Neural cell (in vitro differentiated cells): ENCODE measurements around the gene TNS3. TPM values are rescaled to one million over a fixed set of nuclear protein-coding genes. Genes with fewer than 3 reads are reported as not detected.

Experiments
- H2AFZ ChIP-seq: fragments of 200-600, 300-800 bp; sonication (generic), shearing (Covaris generic); 2 replicates; pipeline ENCODE4 v1.6.0; 2014; ENCODE audit warnings: low read depth, mild to moderate bottlenecking, antibody characterized with exemption, low read length, moderate library complexity
- H3F3A ChIP-seq: fragments of 200-600 bp; shearing (Covaris generic); 2 replicates; pipeline ENCODE4 v1.6.1; 2016; ENCODE audit warnings: mild to moderate bottlenecking, moderate library complexity, mixed read lengths, antibody characterized with exemption, low read length; ENCODE audit not compliant: insufficient read depth, poor library complexity, severe bottlenecking
- H3K27ac ChIP-seq: fragments of 200-600, 300-800 bp; sonication (generic), shearing (Covaris generic); 2 replicates; pipeline ENCODE4 v1.5.1; 2014; ENCODE audit warnings: mild to moderate bottlenecking, low read length, moderate library complexity
- H3K27me3 ChIP-seq: fragments of 300-800, 200-600 bp; sonication (generic), shearing (Covaris generic); 2 replicates; pipeline ENCODE4 v1.6.0; 2014; ENCODE audit warnings: mild to moderate bottlenecking, low read depth, low read length, moderate library complexity; ENCODE audit not compliant: insufficient read depth
- H3K36me3 ChIP-seq: fragments of 300-800, 200-600 bp; sonication (generic), shearing (Covaris generic); 2 replicates; pipeline ENCODE4 v1.5.1; 2014; ENCODE audit warnings: mild to moderate bottlenecking, antibody characterized with exemption, low read length, moderate library complexity; ENCODE audit not compliant: insufficient read depth
- H3K4me2 ChIP-seq: fragments of 300-800, 200-600 bp; sonication (generic), shearing (Covaris generic); 2 replicates; pipeline ENCODE4 v1.6.0; 2014; ENCODE audit warnings: mild to moderate bottlenecking, low read length
- H3K4me3 ChIP-seq: fragments of 300-800, 200-600 bp; sonication (generic), shearing (Covaris generic); 2 replicates; pipeline ENCODE4 v1.5.1; 2014; ENCODE audit warnings: mild to moderate bottlenecking, low read length, moderate library complexity
- H3K79me2 ChIP-seq: fragments of 200-600 bp; shearing (Covaris generic); replicated peaks from 2 replicates; pipeline ENCODE4 v1.6.0; 2014; ENCODE audit warnings: mild to moderate bottlenecking, low read length, moderate library complexity; ENCODE audit not compliant: insufficient read depth
- H3K9ac ChIP-seq: fragments of 300-800, 200-600 bp; sonication (generic), shearing (Covaris generic); 2 replicates; pipeline ENCODE4 v1.6.1; 2016; ENCODE audit warnings: mild to moderate bottlenecking, low read length, mixed read lengths
- H3K9me2 ChIP-seq: fragments of 200-600 bp; shearing (Covaris generic); 2 replicates; pipeline ENCODE4 v1.6.1; 2016; ENCODE audit warnings: mild to moderate bottlenecking, low read length, mixed read lengths; ENCODE audit not compliant: insufficient read depth
- H3K9me3 ChIP-seq: fragments of 200-600, 300-800 bp; sonication (generic), shearing (Covaris generic); 2 replicates; pipeline ENCODE4 v1.6.1; 2016; ENCODE audit warnings: mild to moderate bottlenecking, mixed run types, low read length, moderate library complexity, mixed read lengths
- H4K20me1 ChIP-seq: fragments of 200-600 bp; shearing (Covaris generic); 2 replicates; pipeline ENCODE4 v1.6.1; 2016; ENCODE audit warnings: mild to moderate bottlenecking, mixed run types; ENCODE audit not compliant: insufficient read depth
- EP300 ChIP-seq: fragments of 450-650 bp; conservative IDR thresholded peaks from 2 replicates; pipeline ENCODE4 v1.6.1; 2014; ENCODE audit warnings: antibody characterized with exemption, mild to moderate bottlenecking, moderate library complexity; ENCODE audit not compliant: poor library complexity, severe bottlenecking
- EZH2 ChIP-seq: fragments of 200-600, 300-800 bp; shearing (Covaris generic), sonication (generic); IDR thresholded peaks from 2 replicates; pipeline ENCODE4 v1.6.1; 2014; ENCODE audit warnings: antibody characterized with exemption, low read length, borderline replicate concordance, mild to moderate bottlenecking; ENCODE audit not compliant: insufficient read depth, poor library complexity, severe bottlenecking
- MXI1 ChIP-seq: fragments of 450-650 bp; conservative IDR thresholded peaks from 2 replicates; pipeline ENCODE4 v1.6.1; 2014; ENCODE audit warnings: antibody characterized with exemption, mild to moderate bottlenecking; ENCODE audit not compliant: poor library complexity, severe bottlenecking
- POLR2AphosphoS5 ChIP-seq: IDR thresholded peaks from 2 replicates; pipeline ENCODE4 v1.6.1; 2012
- RAD21 ChIP-seq: fragments of 450-650 bp; conservative IDR thresholded peaks from 2 replicates; pipeline ENCODE4 v1.6.1; 2014; ENCODE audit warnings: antibody characterized with exemption, mild to moderate bottlenecking, moderate library complexity
- SMC3 ChIP-seq: fragments of 450-650 bp; conservative IDR thresholded peaks from 2 replicates; pipeline ENCODE4 v1.6.1; 2014; ENCODE audit warnings: antibody characterized with exemption, mild to moderate bottlenecking, moderate library complexity; ENCODE audit not compliant: poor library complexity
- TAF1 ChIP-seq: IDR thresholded peaks from 2 replicates; pipeline ENCODE4 v1.6.1; 2012; ENCODE audit warnings: low read depth
- polyA plus RNA-seq: library from polyadenylated mRNA; depleted of rRNA; stranded (reverse); fragments of >200 nt; gene quantifications from 2 replicates; pipeline ENCODE4 v1.2.3, GENCODE V29; 2014
- TF ChIP-seq, protein P1 (sequence below): IDR thresholded peaks from 2 replicates; pipeline ENCODE4 v1.6.1; 2012; ENCODE audit warnings: borderline replicate concordance
- TF ChIP-seq, protein P2 (sequence below): fragments of 450-650 bp; IDR thresholded peaks from 2 replicates; pipeline ENCODE4 v1.5.1; 2014; ENCODE audit warnings: antibody characterized with exemption, mild to moderate bottlenecking, moderate library complexity; ENCODE audit not compliant: poor library complexity, severe bottlenecking

The TNS3 gene
- polyA plus RNA-seq, 1 donor from 2014 or later, result 0.58 TPM

DNA sequence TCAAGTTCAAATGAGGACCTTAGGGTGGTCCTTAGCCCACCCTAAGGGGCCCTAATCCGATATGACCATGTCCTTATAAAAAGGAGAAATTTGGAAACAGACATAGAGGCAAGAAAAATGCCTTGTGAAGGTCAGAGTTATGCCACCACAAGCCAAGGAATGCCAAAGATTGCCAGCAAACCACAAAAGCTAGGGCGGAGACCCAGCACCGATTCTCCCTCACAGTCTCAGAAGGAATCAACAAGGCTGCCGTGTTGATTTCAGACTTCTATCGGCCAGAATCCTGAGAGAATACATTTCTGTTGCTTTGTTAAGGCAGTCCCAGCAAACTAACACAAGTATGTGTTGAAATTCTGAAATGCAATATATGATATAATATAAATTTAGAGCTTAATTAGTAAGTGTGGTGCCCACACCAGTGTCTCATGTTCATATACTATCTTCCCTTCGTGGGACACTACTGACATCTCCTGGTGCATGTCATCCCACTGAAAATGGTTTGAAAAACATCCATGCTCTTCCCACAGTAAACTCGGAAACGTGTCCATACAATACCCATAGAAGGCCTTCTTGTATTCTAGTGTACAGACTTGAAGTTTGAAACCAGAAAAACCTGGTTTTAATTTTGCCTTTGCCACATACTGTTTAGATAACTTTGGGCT lies 349.0 kb downstream of the TNS3 start:
- H3K9me3 ChIP-seq, result no peaks in the 10 kb centered on the region
- no peak overlapping the region for H2AFZ ChIP-seq
- H4K20me1 ChIP-seq, result no peaks in the 10 kb centered on the region
- H3K9me2 ChIP-seq, result no peaks in the 10 kb centered on the region
- no peak overlapping the region for H3K4me2 ChIP-seq
- no peaks in the 10 kb centered on the region for H3F3A ChIP-seq
- no peak for TF ChIP-seq EZH2
- TF ChIP-seq EP300, result no peak
- no peak for TF ChIP-seq POLR2AphosphoS5
- no peak for TF ChIP-seq TAF1
- TF ChIP-seq, protein P1, sequence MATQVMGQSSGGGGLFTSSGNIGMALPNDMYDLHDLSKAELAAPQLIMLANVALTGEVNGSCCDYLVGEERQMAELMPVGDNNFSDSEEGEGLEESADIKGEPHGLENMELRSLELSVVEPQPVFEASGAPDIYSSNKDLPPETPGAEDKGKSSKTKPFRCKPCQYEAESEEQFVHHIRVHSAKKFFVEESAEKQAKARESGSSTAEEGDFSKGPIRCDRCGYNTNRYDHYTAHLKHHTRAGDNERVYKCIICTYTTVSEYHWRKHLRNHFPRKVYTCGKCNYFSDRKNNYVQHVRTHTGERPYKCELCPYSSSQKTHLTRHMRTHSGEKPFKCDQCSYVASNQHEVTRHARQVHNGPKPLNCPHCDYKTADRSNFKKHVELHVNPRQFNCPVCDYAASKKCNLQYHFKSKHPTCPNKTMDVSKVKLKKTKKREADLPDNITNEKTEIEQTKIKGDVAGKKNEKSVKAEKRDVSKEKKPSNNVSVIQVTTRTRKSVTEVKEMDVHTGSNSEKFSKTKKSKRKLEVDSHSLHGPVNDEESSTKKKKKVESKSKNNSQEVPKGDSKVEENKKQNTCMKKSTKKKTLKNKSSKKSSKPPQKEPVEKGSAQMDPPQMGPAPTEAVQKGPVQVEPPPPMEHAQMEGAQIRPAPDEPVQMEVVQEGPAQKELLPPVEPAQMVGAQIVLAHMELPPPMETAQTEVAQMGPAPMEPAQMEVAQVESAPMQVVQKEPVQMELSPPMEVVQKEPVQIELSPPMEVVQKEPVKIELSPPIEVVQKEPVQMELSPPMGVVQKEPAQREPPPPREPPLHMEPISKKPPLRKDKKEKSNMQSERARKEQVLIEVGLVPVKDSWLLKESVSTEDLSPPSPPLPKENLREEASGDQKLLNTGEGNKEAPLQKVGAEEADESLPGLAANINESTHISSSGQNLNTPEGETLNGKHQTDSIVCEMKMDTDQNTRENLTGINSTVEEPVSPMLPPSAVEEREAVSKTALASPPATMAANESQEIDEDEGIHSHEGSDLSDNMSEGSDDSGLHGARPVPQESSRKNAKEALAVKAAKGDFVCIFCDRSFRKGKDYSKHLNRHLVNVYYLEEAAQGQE, result no peak
- TF ChIP-seq MXI1, result no peak
- no peak for TF ChIP-seq SMC3
- no peaks in the 10 kb centered on the region for H3K27me3 ChIP-seq
- no peaks in the 10 kb centered on the region for H3K36me3 ChIP-seq
- no peak overlapping the region for H3K9ac ChIP-seq
- no peak overlapping the region for H3K4me3 ChIP-seq
- no peaks in the 10 kb centered on the region for H3K79me2 ChIP-seq
- no peak overlapping the region for H3K27ac ChIP-seq

DNA sequence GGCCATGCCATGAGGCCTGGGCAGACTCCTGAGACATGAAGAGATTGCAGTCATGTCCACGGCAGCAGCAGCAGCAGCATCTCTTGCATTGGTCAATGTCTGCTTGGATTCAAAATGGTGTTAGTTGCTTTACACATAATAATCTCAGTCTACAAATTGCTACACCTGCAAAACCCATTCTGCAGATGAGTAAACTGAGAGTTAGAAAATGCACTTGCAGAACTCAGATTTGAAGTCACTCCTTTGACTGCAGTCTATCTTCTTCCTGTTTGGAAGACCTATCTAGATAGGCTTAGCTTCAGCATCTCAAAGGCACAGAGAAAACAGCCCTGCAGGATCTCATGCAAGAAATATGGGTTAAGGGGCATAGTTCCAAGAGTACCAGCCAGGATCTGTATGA lies 350.3 kb downstream of the TNS3 start:
- no peaks in the 10 kb centered on the region for H3F3A ChIP-seq
- H3K4me3 ChIP-seq, result no peak overlapping the region
- no peaks in the 10 kb centered on the region for H3K9me2 ChIP-seq
- no peaks in the 10 kb centered on the region for H3K9me3 ChIP-seq
- H3K9ac ChIP-seq, result no peak overlapping the region
- no peak overlapping the region for H2AFZ ChIP-seq
- H3K79me2 ChIP-seq, result no peaks in the 10 kb centered on the region
- TF ChIP-seq MXI1 (no peak), SMC3 (no peak), EZH2 (no peak), POLR2AphosphoS5 (no peak), TAF1 (no peak), RAD21 (no peak), EP300 (no peak)
- TF ChIP-seq, protein P2, sequence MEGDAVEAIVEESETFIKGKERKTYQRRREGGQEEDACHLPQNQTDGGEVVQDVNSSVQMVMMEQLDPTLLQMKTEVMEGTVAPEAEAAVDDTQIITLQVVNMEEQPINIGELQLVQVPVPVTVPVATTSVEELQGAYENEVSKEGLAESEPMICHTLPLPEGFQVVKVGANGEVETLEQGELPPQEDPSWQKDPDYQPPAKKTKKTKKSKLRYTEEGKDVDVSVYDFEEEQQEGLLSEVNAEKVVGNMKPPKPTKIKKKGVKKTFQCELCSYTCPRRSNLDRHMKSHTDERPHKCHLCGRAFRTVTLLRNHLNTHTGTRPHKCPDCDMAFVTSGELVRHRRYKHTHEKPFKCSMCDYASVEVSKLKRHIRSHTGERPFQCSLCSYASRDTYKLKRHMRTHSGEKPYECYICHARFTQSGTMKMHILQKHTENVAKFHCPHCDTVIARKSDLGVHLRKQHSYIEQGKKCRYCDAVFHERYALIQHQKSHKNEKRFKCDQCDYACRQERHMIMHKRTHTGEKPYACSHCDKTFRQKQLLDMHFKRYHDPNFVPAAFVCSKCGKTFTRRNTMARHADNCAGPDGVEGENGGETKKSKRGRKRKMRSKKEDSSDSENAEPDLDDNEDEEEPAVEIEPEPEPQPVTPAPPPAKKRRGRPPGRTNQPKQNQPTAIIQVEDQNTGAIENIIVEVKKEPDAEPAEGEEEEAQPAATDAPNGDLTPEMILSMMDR, result no peak
- TF ChIP-seq, protein P1, result no peak
- no peak overlapping the region for H3K4me2 ChIP-seq
- no peaks in the 10 kb centered on the region for H4K20me1 ChIP-seq
- no peak overlapping the region for H3K27ac ChIP-seq
- no peaks in the 10 kb centered on the region for H3K27me3 ChIP-seq
- no peaks in the 10 kb centered on the region for H3K36me3 ChIP-seq
